Heart right ventricle (tissue), 16 donors: ENCODE results near the gene GNPTG. TPM values are rescaled to one million over a fixed set of nuclear protein-coding genes. Genes with fewer than 3 reads are reported as not detected.

Experiments
- ATAC-seq, 8 donors: fragments of 200-7000 bp; cut with Tn5 transposase; one replicate each; pipeline ENCODE4 v1.9.1; 2020; ENCODE audit warnings: mild to moderate bottlenecking in 8 of 8, moderate library complexity in 8 of 8, moderate number of reproducible peaks in 1 of 8
- DNase-seq, 2 donors: peaks; one replicate each; pipeline ENCODE4 v3.0.0-alpha.2; 2020
- H3K27ac ChIP-seq, 10 donors: fragments of 200-600 bp; sonication (generic) in 2 of 10; one replicate each; pipeline versions ENCODE4 v1.5.0 to v1.8.0; 2020 to 2022; ENCODE audit warnings: mild to moderate bottlenecking in 3 of 10
- H3K27me3 ChIP-seq, 7 donors: fragments of 200-600 bp; one replicate each; pipeline ENCODE4 v1.8.0; 2021 to 2022; ENCODE audit warnings: mild to moderate bottlenecking in 2 of 7
- H3K36me3 ChIP-seq, 9 donors: fragments of 200-600 bp; sonication (generic) in 1 of 9; one replicate each; pipeline versions ENCODE4 v1.5.0 to v1.8.0; 2020 to 2022; ENCODE audit warnings: mild to moderate bottlenecking in 2 of 9
- H3K4me1 ChIP-seq, 9 donors: fragments of 200-600 bp; sonication (generic) in 1 of 9; one replicate each; pipeline versions ENCODE4 v1.5.0 to v1.8.0; 2020 to 2022; ENCODE audit warnings: mild to moderate bottlenecking in 4 of 9
- H3K4me3 ChIP-seq, 10 donors: fragments of 200-600 bp; sonication (generic) in 2 of 10; one replicate each; pipeline versions ENCODE4 v1.5.0 to v1.8.0; 2020 to 2022; ENCODE audit warnings: mild to moderate bottlenecking in 7 of 10, moderate library complexity in 2 of 10
- H3K9me3 ChIP-seq, 11 donors: fragments of 200-600 bp in 10 of 11; sonication (generic) in 2 of 11; one replicate each; pipeline versions ENCODE4 v1.5.0 to v1.8.0; 2013 to 2022; ENCODE audit warnings: mild to moderate bottlenecking in 2 of 11, control low read depth in 1 of 11, moderate library complexity in 1 of 11
- CTCF ChIP-seq, 9 donors: fragments of 200-600 bp; sonication (generic) in 2 of 9; IDR thresholded peaks; one replicate each; pipeline versions ENCODE4 v1.5.0 to v1.8.0; 2021 to 2022; ENCODE audit warnings: antibody characterized with exemption in 9 of 9, mild to moderate bottlenecking in 5 of 9, moderate library complexity in 1 of 9
- WGBS, 2 donors: extraction: QIAGEN DNeasy Blood & Tissue Kit; methylation state at CpG; one replicate each; pipeline ENCODE4 v1.1.7; 2013; ENCODE audit warnings: inconsistent platforms in 1 of 2; 5-methylcytosine and 5-hydroxymethylcytosine counted together
- intact Hi-C, 10 donors: fragments of 100-400 bp; cut with DNase I; formaldehyde crosslinking; loops; one replicate each; pipeline versions ENCODE4 v1.11.1 to v1.14.2; 2022
- polyA plus RNA-seq, 2 donors: library from polyadenylated mRNA; stranded (reverse); fragments of 200-250 nt; gene quantifications; one replicate each; pipeline ENCODE4 v1.2.3, GENCODE V29; 2013
- total RNA-seq, 10 donors: library from RNA; stranded (reverse); fragmentation: NEBNext Ultra II Directional in 3 of 10; extraction: Animal tissue kit (Norgen Biotek cat#: 25700) in 3 of 10; gene quantifications; one replicate each; pipeline versions ENCODE4 v1.2.1 to v1.2.4, GENCODE V29; 2021 to 2023
- donor health status: Arrhythmogenic right ventricular cardiomyopathy.
- donor health status: ischemic (EF 13 %, LVEDD 7.1; RV severe dilation, severe dysfunction).
- donor health status: healthy with polysubstance abuse.
- donor health status: DM: no; HTN: yes; CAD: no.
- donor health status: DM: no; HTN: no; CAD: no.
- donor health status: ischemic (EF 25% LVEDD 6.9; RV normal size, moderate dysfunction).
- donor health status: ischemic (EF 25% LVEDD 5.7; RV mildly dilated, moderate dysfunction).
- donor health status: healthy.
- donor health status: DM: yes; HTN: yes; CAD: no.
- donor health status: Ischemic cardiomyopathy.
- donor health status: ischemic (EF 35%, LVEDD 5.7; RV mildly dilated, moderate dysfunction).
- donor health status: nonischemic (EF 11% LVEDD 7.7; RV severe dilation, severe dysfunction).
- donor health status: DM: yes; HTN: yes; CAD: no.
- donor health status: PGD.
- donor health status: ischemic (EF 29% LVEDD 5.4; RV normal size, mild dysfunction).
- donor health status: nonischemic (EF 23%, LVEDD 6.1; RV moderate dilation, normal function).

The GNPTG gene
- total and polyA plus RNA-seq, 12 donors = 24.8 to 56.3 (median 31.8) TPM

- peaks cover 16 to 66% (median 35%) of the 10 kb centered on the region in 7 donors for H3K27me3 ChIP-seq
- H3K4me1 ChIP-seq = peaks cover 11 to 39% (median 31%) of the 10 kb centered on the region in 9 donors
- no peaks in the 10 kb centered on the region for H3K36me3 ChIP-seq
- ATAC-seq = peak in 3 of 8 donors; percentile 3 to 10 (median 9)
- peaks cover 0 to 6% (median 0%) of the 10 kb centered on the region in 11 donors for H3K9me3 ChIP-seq
- no peak for DNase-seq
- WGBS, 2 donors = 6 to 10% methylated on average over 26 of the region's 26 CpGs
- H3K4me3 ChIP-seq = peak overlapping the region; percentile 33 to 64 (median 54)
- peak overlapping the region in 8 of 10 donors; percentile 21 to 89 (median 70) for H3K27ac ChIP-seq
- intact Hi-C loops = no loop called here
- no peak for TF ChIP-seq CTCF (IDR thresholded peaks at IDR 0.05)
Observed at GRCh38 chr16:1332618-1333148, 19.0 kb upstream of the GNPTG start.

GRCh38 chr16:1333149-1333812 lies 18.4 kb upstream of the GNPTG start, which contains the start of gene BAIAP3:
Gene BAIAP3, plus strand, starts transcription at chr16:1333645. Its CDS starts 4,905 bp downstream, at chr16:1338550.
- H3K27ac ChIP-seq = peak within 1 kb of the TSS in 8 of 10 donors; percentile 21 to 89 (median 70)
- peak in 1 of 2 donors; percentile 66 for DNase-seq
- ATAC-seq = peak; percentile 35 to 85 (median 68)

GRCh38 chr16:1333854-1334700 lies 17.7 kb upstream of the GNPTG start:
- peaks cover 11 to 39% (median 31%) of the 10 kb centered on the region in 9 donors for H3K4me1 ChIP-seq
- DNase-seq = no peak
- H3K36me3 ChIP-seq = no peaks in the 10 kb centered on the region
- H3K27ac ChIP-seq = peak overlapping the region in 4 of 10 donors; percentile 46 to 89 (median 76)
- intact Hi-C loops = no loop called here
- peak overlapping the region; percentile 33 to 64 (median 54) for H3K4me3 ChIP-seq
- H3K27me3 ChIP-seq = peaks cover 16 to 66% (median 35%) of the 10 kb centered on the region in 7 donors
- ATAC-seq = no peak
- WGBS, 2 donors = 2 to 3% methylated on average over 71 to 73 of the region's 78 CpGs
- no peak for TF ChIP-seq CTCF (IDR thresholded peaks at IDR 0.05)
- H3K9me3 ChIP-seq = peaks cover 0 to 6% (median 0%) of the 10 kb centered on the region in 11 donors

More at GRCh38 chr16:1333149-1333812, 18.4 kb upstream of the GNPTG start, which contains the start of gene BAIAP3:
- Histone ChIP-seq H3K36me3 (no peaks in the 10 kb centered on the region), H3K4me1 (peaks cover 11 to 39% (median 31%) of the 10 kb centered on the region in 9 donors), H3K4me3 (peak within 1 kb of the TSS; percentile 33 to 64 (median 54)), H3K9me3 (peaks cover 0 to 6% (median 0%) of the 10 kb centered on the region in 11 donors), H3K27me3 (peaks cover 16 to 66% (median 35%) of the 10 kb centered on the region in 7 donors)
- intact Hi-C loops = no loop called here
- TF ChIP-seq CTCF (IDR thresholded peaks at IDR 0.05) = no peak
- WGBS, 2 donors = 3 to 5% methylated on average over 65 to 83 of the region's 83 CpGs

GRCh38 chr16:1334739-1335138 lies 17.0 kb upstream of the GNPTG start:
- 40 to 43% methylated on average over 9 of the region's 9 CpGs for WGBS, 2 donors
- no peak for TF ChIP-seq CTCF (IDR thresholded peaks at IDR 0.05)
- no peak overlapping the region for H3K27ac ChIP-seq
- H3K27me3 ChIP-seq = peaks cover 16 to 66% (median 35%) of the 10 kb centered on the region in 7 donors
- intact Hi-C loops = no loop called here
- peak overlapping the region in 3 of 10 donors; percentile 42 to 62 (median 52) for H3K4me3 ChIP-seq
- peaks cover 0 to 6% (median 0%) of the 10 kb centered on the region in 11 donors for H3K9me3 ChIP-seq
- peaks cover 11 to 39% (median 31%) of the 10 kb centered on the region in 9 donors for H3K4me1 ChIP-seq
- DNase-seq (no peak), ATAC-seq (no peak)
- no peaks in the 10 kb centered on the region for H3K36me3 ChIP-seq
